NB4 (cell line): ENCODE results near the gene CALHM3.

ENCODE experiments used
- DNase-seq: peaks from one replicate; pipeline ENCODE4 v3.0.0; 2010; ENCODE audit warnings: low read depth
- H3K4me3 ChIP-seq: one replicate; pipeline ENCODE4 v1.5.1; 2011; ENCODE audit warnings: mild to moderate bottlenecking, low read depth, low read length, moderate library complexity
- MYC ChIP-seq: IDR thresholded peaks from 2 replicates; pipeline ENCODE4 v1.6.1; 2011; ENCODE audit warnings: low read depth, low read length
- POLR2A ChIP-seq: IDR thresholded peaks from 2 replicates; pipeline ENCODE4 v1.6.1; 2011; ENCODE audit warnings: mild to moderate bottlenecking; ENCODE audit not compliant: insufficient read length; ENCODE audit errors: extremely low read depth
- TF ChIP-seq, protein P1 (sequence below): IDR thresholded peaks from 2 replicates; pipeline ENCODE4 v1.6.1; 2011; ENCODE audit warnings: low read depth, low read length
- TF ChIP-seq, protein P2 (sequence below): IDR thresholded peaks from one replicate; pipeline ENCODE4 v1.5.1; 2012; ENCODE audit warnings: low read depth, low read length

CALHM3 gene

DNA sequence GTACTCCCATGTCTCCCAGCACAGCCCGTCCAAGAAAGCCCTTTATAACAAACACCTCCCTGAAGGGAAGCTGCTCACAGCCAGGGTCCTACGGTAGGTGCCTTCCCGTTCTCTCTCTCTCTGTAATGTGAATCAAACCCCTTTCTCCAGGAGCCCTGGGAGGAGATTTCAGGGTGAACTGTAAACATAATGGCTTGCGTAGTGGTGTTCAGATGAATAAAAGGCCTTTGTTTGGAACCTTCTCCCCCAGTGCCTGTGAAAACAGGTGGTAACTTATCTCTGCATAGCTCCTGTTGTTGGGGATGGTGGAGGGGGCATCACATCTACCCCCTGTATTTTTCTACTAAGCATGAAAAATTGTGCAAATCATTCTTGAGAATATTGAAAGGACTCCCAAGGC lies 39.3 kb downstream of the CALHM3 start:
- no peak for DNase-seq
- TF ChIP-seq, protein P1, sequence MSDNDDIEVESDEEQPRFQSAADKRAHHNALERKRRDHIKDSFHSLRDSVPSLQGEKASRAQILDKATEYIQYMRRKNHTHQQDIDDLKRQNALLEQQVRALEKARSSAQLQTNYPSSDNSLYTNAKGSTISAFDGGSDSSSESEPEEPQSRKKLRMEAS: no peak
- no peak for TF ChIP-seq MYC
- no peak for TF ChIP-seq POLR2A
- TF ChIP-seq, protein P2, sequence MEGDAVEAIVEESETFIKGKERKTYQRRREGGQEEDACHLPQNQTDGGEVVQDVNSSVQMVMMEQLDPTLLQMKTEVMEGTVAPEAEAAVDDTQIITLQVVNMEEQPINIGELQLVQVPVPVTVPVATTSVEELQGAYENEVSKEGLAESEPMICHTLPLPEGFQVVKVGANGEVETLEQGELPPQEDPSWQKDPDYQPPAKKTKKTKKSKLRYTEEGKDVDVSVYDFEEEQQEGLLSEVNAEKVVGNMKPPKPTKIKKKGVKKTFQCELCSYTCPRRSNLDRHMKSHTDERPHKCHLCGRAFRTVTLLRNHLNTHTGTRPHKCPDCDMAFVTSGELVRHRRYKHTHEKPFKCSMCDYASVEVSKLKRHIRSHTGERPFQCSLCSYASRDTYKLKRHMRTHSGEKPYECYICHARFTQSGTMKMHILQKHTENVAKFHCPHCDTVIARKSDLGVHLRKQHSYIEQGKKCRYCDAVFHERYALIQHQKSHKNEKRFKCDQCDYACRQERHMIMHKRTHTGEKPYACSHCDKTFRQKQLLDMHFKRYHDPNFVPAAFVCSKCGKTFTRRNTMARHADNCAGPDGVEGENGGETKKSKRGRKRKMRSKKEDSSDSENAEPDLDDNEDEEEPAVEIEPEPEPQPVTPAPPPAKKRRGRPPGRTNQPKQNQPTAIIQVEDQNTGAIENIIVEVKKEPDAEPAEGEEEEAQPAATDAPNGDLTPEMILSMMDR: no peak
- no peak overlapping the region for H3K4me3 ChIP-seq

- peak; percentile 36 for DNase-seq
- no peak overlapping the region for H3K4me3 ChIP-seq
- TF ChIP-seq MYC: no peak
- TF ChIP-seq, protein P1: no peak
- TF ChIP-seq POLR2A: no peak
Observed at GRCh38 chr10:103433858-103434257, 45.2 kb downstream of the CALHM3 start.

DNA sequence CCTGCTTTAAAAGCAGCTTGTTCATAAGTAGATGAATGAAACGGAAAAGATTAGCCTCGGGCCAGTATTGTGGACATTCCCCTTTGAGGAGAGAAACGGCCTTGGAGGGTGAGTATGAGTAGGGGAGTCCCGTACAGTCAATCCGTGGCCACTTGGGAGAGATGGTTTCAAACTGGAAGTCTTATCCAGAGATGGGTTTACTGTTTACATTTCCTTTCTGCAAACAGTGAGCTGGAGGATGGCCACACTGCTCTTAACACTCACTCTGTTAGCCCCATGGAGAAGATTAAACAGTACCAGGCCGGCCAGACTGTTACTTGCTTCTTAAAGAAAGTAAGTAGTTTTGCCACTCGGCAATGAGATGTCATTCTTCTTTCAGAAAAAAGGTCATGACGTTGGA lies 47.1 kb downstream of the CALHM3 start:
- no peak for DNase-seq
- no peak overlapping the region for H3K4me3 ChIP-seq
- TF ChIP-seq, protein P1: no peak
- TF ChIP-seq, protein P2: no peak
- no peak for TF ChIP-seq MYC
- TF ChIP-seq POLR2A: no peak

GRCh38 chr10:103429647-103430046 lies 49.4 kb downstream of the CALHM3 start:
- H3K4me3 ChIP-seq: no peak overlapping the region
- no peak for DNase-seq
- TF ChIP-seq POLR2A (no peak), MYC (no peak)
- TF ChIP-seq, protein P2: no peak
- TF ChIP-seq, protein P1: no peak

DNA sequence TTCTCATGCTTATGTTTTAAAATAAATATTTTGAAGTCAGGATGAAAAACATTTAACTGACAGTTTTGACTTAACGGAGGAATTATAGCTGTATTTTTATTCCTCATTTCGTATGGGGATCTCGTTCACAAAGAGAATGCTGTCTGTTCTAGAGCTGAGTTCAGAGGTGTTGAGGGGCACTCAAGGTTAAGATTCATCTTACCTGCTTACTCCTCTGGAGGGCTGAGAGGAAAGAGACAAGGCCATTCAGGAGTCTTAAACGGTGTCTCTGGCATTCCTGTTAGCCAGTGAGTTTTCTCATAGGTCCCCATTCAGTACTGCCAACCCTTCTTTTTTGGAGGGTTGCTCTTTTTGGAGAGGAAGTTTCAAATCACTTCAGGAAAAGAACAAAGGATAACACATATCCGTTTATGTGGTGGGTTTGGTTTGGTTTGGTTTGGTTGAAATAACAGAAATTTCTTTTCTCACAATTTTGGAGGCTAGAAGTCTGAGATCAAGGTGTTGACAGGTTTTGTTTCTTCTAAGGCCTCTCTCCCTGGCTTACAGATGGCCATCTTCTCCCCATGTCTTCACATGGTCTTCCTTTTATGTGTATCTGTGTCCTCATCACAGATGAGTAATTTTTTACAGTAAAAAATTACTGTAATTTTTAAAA lies 49.9 kb downstream of the CALHM3 start:
- no peak overlapping the region for H3K4me3 ChIP-seq
- no peak for DNase-seq
- TF ChIP-seq MYC (no peak), POLR2A (no peak)
- TF ChIP-seq, protein P2: no peak
- TF ChIP-seq, protein P1: no peak

- DNase-seq: no peak
- no peak overlapping the region for H3K4me3 ChIP-seq
- TF ChIP-seq, protein P2: no peak
- TF ChIP-seq POLR2A (no peak), MYC (no peak)
- TF ChIP-seq, protein P1: no peak
Observed at GRCh38 chr10:103427866-103428265, 51.2 kb downstream of the CALHM3 start.
